Epidermal melanocyte (primary cell): ENCODE results near the gene SLITRK5.

Experiments used
- DNase-seq: peaks from one replicate; pipeline ENCODE4 v3.0.0; 2011; ENCODE audit warnings: low spot score; ENCODE audit not compliant: insufficient read length

The SLITRK5 gene, protein sequence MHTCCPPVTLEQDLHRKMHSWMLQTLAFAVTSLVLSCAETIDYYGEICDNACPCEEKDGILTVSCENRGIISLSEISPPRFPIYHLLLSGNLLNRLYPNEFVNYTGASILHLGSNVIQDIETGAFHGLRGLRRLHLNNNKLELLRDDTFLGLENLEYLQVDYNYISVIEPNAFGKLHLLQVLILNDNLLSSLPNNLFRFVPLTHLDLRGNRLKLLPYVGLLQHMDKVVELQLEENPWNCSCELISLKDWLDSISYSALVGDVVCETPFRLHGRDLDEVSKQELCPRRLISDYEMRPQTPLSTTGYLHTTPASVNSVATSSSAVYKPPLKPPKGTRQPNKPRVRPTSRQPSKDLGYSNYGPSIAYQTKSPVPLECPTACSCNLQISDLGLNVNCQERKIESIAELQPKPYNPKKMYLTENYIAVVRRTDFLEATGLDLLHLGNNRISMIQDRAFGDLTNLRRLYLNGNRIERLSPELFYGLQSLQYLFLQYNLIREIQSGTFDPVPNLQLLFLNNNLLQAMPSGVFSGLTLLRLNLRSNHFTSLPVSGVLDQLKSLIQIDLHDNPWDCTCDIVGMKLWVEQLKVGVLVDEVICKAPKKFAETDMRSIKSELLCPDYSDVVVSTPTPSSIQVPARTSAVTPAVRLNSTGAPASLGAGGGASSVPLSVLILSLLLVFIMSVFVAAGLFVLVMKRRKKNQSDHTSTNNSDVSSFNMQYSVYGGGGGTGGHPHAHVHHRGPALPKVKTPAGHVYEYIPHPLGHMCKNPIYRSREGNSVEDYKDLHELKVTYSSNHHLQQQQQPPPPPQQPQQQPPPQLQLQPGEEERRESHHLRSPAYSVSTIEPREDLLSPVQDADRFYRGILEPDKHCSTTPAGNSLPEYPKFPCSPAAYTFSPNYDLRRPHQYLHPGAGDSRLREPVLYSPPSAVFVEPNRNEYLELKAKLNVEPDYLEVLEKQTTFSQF

DNA sequence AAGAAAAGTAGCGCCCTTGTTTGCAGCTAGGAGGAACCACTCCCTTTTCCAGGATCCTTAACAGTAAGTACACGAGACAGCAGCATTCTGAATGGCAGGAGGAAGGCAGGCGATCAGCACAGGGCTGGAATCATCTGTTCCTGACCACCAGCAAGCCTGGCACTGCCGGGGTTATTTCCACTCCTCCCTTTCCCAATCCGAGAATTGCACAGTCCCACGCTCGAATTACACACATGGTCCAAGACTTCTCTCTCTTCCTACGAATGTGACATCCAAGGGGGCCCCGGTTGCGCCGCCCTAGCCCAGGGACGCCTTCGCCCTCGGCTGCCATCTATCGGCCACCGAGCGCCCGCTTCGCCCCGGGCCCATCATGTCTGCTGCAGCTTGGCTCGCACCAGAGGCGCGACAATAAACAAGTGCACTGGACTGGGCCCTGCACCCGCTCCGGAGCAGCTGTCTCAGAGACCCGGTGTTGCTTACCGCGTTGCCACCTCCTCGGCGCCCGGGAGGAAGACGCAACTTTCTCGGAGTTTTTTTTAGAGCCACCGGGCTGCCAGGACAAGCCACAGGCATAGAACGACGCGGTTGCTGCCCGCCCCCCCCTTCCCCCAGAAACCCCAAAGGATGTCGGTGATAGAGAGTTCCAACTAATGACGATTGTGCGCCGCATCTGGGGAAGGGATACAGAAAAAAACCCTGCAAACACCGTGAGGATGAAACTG, at the start of gene SLITRK5:
Gene SLITRK5 (plus strand): TSS at position 341 of the 722 bp plus-strand sequence. CDS start 4,018 bp downstream, outside the sequence.
- peak; percentile 49 for DNase-seq

DNA sequence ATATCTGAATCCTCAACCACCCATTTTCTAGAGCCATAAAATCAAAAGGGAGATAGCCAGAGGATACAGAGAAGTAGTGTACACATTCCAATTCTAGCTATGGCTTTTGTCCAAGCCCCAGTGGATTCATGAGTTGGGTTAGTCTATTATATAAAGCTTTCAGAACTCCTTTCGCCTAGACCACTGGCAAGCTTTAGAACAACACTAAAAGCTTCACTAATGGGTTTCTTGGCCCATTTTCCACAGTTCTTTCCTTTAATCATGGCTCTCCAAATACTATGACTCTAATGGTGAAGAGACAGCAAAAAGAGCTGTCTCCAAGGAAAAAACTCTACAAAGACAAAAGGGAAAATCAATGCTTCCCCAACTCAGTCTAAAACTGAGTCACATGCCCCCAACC, 48.2 kb upstream of the SLITRK5 start:
- no peak for DNase-seq

DNA sequence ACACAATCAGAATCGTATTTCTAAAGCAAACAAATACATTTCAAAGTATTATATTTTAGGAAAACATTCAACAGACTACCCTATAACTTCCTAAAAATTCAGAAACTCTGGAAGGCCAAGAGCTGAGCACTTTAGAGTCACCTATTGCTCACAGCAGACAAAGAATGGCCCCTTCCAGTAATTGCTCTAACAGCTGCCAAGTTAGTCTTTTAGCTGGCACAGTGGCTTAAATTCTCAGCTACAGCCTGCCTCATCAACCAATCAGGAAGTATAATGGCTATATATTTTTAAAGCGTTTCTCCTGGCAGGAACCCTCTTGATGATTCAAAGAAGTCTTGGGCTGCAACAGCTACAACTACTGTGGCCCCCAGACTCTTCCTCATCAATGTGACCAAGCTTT, 14.9 kb upstream of the SLITRK5 start:
- DNase-seq, result no peak

GRCh38 chr13:87661471-87661870, 9.7 kb upstream of the SLITRK5 start:
- no peak for DNase-seq

GRCh38 chr13:87666831-87667230, 4.3 kb upstream of the SLITRK5 start:
- no peak for DNase-seq

- DNase-seq, result no peak
Measured at GRCh38 chr13:87667686-87668085, 3.5 kb upstream of the SLITRK5 start.

- DNase-seq, result no peak
Measured at GRCh38 chr13:87669379-87669978, 1.7 kb upstream of the SLITRK5 start.

GRCh38 chr13:87671753-87672605, 808 bp downstream of the SLITRK5 start:
- no peak for DNase-seq

- no peak for DNase-seq
Measured at GRCh38 chr13:87674247-87674738, 3.1 kb downstream of the SLITRK5 start.

- DNase-seq, result no peak
Measured at GRCh38 chr13:87675851-87676250, 4.7 kb downstream of the SLITRK5 start.

GRCh38 chr13:87676254-87677042, 5.3 kb downstream of the SLITRK5 start:
- DNase-seq, result no peak

DNA sequence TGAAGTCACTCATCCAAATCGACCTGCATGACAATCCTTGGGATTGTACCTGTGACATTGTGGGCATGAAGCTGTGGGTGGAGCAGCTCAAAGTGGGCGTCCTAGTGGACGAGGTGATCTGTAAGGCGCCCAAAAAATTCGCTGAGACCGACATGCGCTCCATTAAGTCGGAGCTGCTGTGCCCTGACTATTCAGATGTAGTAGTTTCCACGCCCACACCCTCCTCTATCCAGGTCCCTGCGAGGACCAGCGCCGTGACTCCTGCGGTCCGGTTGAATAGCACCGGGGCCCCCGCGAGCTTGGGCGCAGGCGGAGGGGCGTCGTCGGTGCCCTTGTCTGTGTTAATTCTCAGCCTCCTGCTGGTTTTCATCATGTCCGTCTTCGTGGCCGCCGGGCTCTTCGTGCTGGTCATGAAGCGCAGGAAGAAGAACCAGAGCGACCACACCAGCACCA, 5.9 kb downstream of the SLITRK5 start:
- DNase-seq, result no peak

DNA sequence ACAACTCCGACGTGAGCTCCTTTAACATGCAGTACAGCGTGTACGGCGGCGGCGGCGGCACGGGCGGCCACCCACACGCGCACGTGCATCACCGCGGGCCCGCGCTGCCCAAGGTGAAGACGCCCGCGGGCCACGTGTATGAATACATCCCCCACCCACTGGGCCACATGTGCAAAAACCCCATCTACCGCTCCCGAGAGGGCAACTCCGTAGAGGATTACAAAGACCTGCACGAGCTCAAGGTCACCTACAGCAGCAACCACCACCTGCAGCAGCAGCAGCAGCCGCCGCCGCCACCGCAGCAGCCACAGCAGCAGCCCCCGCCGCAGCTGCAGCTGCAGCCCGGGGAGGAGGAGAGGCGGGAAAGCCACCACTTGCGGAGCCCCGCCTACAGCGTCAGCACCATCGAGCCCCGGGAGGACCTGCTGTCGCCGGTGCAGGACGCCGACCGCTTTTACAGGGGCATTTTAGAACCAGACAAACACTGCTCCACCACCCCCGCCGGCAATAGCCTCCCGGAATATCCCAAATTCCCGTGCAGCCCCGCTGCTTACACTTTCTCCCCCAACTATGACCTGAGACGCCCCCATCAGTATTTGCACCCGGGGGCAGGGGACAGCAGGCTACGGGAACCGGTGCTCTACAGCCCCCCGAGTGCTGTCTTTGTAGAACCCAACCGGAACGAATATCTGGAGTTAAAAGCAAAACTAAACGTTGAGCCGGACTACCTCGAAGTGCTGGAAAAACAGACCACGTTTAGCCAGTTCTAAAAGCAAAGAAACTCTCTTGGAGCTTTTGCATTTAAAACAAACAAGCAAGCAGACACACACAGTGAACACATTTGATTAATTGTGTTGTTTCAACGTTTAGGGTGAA, 6.6 kb downstream of the SLITRK5 start:
- DNase-seq, result no peak

- DNase-seq, result no peak
Measured at GRCh38 chr13:87678372-87678752, 7.2 kb downstream of the SLITRK5 start.

DNA sequence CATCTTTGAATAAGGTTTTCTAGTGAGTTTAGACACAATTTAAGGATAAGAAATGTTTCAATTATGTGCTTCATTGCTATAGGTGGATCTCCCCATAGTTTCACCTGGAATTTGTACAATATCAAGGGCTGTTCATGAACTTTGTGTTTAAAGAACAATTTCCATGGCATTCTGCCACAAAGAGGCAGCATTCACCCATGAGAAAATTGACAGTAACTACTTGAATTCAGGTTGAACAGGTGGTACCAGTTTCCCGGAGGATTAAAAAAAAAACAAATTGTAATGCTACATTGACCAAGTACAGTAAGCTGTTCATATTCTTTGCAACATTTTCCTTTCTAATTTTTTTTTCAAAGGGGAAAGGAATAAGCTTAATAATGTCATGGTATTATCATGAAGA, 9.1 kb downstream of the SLITRK5 start:
- DNase-seq, result no peak

DNA sequence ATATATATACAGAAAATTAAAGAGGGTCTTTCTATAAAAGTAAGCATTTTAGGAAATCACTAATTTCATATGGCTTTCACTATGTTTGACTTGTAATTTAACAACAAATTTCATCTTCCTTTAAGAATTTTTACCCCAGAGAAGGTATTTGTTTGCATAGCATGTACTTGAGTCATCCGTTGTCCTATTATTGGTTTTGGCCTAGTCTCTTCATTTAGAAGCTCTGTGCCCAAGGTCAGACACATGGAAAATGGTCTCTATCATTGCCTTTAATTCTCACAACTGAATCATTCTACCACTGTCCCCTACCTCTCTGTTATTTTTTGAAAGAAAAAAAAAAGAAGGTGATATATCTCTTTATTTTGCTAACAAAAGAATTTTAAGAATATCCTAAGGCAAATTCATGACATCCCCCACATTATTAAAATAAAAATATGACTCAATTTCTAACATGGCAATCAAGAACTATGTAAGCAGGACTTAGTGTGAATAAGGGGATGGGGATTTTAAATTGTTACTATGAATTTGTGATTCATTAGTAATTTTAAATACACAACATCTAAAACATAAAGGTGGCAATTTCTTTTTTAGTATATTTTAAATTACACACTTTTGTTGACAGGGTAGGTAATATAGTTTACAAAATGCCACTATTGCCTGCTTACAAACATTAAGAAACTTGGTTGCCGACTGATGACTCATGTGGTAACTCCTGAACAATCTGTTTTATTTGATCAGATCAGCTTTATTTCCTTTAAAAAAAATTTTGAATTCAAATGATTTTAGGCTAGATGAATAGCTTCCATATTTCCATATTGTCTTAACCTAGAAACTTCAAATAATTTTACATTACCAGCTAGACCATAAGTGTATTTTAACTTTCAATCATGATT, 13.9 kb downstream of the SLITRK5 start:
- no peak for DNase-seq

- DNase-seq, result no peak
Measured at GRCh38 chr13:87696458-87696857, 25.3 kb downstream of the SLITRK5 start.
